HG02852 (cell line): ENCODE data around the gene RPRD1B.

Experiments
- ATAC-seq: cut with Tn5 transposase; IDR thresholded peaks from one replicate; pipeline ENCODE4 v1.9.1; 2021; ENCODE audit warnings: mild to moderate bottlenecking, moderate library complexity; ENCODE audit not compliant: unreplicated experiment

Gene RPRD1B, protein sequence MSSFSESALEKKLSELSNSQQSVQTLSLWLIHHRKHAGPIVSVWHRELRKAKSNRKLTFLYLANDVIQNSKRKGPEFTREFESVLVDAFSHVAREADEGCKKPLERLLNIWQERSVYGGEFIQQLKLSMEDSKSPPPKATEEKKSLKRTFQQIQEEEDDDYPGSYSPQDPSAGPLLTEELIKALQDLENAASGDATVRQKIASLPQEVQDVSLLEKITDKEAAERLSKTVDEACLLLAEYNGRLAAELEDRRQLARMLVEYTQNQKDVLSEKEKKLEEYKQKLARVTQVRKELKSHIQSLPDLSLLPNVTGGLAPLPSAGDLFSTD

DNA sequence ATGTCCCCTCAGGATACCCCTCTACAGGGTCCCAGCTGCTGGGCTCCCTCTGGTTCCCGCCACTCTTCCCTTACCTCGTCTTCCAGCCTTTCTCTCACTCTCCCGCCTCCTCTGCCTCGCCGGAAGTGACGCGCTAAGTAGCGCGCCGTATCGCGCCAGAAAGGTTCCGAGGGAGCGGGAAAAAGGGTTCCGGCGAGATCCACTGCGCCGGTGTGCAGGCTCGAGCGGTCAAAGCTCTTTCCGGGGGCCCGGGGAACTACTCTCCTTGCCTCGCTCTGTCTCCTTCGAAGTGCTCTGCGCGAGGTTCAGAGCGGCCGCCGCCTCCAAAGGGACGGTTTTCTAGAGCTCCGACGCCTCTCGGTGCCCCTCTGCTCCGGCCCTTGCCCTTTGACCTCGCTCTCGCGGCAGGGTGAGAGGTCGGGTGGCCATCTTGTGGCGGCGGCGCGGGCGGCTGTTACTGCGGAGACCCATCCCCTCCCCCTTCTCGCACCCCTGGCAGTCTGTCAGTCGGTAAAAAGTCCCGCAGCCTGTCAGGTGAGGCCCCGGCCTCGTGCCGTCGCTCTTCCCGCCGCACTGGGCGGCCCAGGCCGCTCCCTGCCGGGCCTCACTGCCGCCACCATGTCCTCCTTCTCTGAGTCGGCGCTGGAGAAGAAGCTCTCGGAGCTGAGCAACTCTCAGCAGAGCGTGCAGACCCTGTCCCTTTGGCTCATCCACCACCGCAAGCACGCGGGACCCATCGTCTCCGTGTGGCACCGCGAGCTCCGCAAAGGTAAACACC lies at the start of gene RPRD1B, which contains the start of gene TTI1:
TSS of gene RPRD1B (plus strand) at position 417 of the 778 bp plus-strand sequence. CDS start at position 619, 202 bp downstream.
TSS of gene TTI1 (minus strand) at position 127 of the 778 bp plus-strand sequence. CDS start 19,640 bp downstream, outside the sequence.
- ATAC-seq, result peak; percentile 83

DNA sequence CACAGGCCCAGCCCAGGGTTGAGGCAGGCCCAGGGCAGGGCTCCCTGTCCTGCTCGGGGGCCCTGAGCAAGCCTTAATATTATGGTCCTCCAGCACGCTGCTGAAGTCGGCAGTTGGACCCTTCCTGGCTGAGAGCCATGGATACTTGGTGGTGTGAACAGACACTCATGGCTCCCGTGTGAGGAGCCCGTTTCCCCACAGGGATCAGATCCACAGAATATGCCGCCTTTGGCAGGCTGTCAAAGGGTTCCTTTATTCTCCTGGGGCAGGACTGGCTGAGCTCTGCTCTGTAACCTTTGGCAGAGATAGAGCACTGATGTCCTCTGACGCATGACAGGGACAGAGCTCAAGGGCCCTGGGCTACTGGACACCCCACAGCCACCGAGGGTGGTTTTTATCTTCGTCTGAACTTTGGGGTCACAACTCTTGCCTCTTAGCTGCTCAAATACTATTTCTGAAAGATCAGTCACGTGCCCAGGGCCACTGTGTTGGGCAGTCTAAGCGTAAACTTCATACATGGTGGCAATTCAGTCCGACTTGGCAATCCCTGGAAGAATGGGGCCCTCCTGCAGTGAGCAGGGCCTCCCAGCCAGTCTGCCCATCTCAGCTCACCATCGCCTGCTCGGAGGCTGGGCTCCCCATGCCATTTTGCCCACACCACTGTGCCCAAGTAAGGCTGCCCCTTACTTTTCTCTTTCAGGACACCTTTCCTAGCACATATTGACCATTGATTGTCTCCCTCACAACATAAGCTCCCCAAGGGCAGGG lies 49.3 kb upstream of the RPRD1B start:
- no peak for ATAC-seq

DNA sequence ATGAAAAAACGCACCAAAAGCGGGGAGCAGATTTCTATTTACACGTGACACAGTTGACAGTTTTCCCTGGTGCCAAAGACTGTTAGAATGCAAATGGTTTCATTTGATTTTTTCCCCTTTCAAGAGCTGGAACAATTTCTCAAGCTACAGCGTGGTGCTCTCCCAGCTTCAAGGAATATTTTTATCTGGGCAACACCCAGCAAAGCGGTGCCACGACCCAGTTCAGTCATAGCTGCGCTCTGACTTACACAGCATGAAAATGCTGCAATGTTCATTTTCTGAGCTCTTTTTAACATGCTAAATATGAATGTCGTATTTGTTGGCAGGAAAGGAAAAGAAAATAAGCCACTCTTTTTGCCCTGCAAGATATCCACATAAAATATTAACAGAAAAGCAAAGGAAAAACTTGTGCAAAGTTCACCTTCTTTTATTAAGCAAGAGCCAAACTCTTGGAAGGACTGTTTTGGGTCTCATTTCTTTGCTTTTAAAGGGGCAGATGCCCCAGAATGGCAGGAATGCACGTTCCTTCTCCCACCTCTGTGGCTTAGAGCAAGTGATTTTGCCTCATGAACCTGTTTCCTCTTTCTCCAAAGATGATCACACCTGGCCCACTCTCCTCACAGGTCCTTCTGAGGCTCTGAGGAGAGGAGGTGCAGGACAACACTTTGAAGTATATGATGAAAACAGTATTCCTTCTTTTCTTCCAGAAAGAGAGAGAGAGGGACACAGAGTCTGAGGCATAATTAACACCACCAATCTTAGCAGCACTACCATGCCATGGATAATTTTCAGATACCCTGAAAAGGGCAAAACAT lies 47.3 kb upstream of the RPRD1B start:
- no peak for ATAC-seq

DNA sequence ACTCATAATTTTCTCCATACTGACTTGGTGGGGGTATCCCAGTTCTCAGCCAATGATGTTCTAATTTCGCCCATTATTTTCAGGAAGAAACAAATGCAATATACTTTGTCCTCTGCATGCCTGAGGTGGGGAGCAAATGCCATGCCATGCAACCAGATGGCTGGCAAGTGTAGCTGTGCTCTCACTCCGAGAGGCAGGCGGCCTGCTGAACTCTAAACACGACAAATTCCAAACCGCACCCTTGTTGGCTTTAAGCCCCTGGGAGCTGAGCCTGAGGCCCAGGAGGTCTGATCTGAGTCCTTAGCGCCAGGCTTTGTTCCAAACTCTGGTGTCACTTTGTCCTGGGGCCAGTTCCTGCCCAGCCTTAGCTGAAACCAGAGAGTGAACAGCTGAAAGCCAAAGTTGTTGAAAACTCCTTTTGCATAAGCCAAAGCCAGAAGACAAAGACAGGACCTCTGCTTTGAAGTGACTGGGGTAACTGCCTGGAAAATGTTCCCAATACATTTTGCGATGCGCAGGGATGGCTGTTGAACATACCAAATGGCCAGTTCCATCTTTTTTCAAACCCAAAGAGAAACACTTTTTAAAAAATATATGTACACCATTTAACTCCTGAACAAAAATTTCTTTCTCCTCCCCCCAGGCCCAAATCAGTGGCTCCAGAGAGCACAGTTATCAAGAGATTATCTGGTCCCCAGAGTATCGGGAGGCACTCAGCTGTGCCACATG lies 46.5 kb upstream of the RPRD1B start:
- ATAC-seq, result no peak

DNA sequence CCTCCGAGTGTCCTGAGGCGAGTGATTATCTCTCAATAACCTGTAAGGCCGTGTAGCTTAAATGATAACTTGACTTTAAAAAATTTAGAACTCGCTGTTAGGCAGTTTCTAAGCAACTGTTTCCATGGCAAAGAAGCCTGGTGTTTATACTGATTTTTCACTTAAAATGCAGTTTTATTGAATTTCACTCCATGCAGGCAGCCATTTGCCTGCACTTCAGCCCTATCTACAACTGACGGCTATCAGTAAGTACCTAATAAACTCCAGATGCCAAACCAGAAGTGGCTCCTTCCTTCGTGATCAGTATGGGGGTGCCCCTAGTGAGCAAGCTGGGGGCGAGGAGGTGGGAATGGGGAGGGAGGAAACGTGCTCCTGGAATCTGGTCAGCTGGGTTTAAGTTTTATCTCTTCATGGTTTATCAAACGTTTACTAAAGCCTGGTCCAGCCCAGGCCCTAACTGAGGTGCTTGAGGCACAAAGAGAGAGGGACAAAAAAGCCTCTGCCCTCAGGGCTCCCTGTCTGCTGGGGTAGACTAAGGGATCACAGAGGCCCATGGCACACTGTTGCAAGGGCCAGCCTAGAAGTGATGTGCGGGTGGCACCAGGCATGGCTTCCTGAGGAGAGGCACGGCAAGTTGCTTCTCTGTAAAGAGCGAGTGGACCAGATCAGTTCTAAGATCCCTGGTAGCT lies 45.8 kb upstream of the RPRD1B start:
- no peak for ATAC-seq

DNA sequence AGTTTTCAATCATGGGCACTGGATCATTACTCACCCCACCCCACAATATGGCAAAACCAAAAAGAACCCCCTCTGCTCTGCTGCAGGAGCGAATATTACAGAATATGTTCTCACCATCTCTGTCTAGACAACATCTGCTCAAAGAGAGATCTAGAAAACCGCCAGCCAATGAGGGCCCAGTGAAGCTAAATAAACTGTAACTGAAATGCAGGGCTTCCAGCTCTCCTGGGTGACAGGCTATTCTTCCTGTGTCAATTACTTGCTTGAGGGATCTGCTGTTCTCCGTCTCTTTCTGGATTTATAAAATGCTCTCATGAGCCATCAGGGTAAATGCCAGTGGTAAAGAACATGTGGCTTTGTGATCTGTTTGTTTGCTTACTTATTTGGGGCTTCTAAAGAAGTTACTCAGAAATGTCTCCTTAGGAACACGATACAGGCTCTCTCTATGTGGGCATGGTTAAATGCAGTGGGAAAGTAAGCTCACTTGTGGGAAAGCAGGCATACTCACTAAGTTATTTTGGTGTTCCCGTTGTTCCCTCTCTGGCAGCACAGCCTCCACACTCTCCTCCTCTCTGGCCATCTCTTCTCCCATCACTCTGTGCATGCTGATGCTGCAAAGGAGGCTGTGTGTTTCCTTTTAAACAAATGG lies 45.1 kb upstream of the RPRD1B start:
- ATAC-seq, result no peak

DNA sequence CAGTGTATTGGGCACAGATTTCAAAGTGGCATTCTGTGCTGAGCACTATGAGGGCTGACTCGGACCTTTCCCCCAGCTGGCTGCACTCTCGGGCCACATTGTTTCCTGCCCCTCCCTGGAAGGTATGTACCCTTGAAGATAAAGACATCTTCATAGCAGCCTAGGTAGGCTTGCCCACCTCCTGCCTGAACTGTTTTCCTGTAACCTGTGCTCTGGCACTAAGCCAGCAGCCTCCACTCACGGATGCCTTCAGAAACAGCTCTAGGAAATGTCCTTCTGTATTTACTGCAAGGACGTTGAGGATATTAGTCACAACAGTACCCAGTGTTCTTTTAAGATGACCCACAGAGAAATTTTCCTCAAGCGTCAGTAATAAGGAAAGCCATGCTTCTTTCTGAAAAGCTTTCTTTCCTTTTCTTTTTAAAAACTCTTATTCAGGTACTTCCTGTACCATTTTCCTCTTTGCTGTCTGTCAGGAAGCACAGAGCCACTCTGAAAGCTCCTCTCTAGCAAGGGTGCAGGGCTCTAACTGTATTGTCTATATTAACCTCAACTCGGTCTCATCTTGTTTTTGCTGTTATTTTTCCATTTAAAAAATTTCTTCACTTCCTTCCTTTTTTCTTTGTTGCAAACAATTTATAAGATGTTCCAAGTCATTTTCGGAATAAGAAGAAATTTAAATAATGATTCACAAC lies 43.8 kb upstream of the RPRD1B start:
- no peak for ATAC-seq

DNA sequence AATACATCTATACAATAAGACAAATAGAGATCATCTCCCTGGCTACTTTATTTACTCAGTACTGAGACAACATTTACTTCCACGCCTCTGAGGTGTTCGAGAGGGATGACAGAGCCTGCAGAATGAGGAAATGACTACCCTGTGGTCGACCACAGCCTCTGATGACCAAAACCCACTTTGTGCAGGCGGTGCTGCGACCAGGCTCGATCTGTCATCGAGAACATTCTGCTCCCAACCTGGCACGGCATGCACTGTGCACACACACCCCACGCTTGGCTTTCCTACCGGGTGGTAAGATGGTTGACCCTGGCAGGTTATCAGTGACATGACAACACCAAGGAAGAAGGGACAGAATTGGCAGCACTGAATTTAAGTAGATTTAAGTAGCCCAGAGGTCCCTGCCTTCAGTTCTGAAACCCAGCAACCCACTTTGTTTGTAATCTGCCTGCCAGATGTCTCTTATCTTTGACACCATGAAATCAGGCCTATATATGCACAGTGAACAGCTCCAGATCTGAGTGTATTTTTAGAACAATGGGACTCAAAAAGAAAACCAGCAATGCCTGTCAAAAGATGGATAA lies 42.9 kb upstream of the RPRD1B start:
- peak; percentile 94 for ATAC-seq

DNA sequence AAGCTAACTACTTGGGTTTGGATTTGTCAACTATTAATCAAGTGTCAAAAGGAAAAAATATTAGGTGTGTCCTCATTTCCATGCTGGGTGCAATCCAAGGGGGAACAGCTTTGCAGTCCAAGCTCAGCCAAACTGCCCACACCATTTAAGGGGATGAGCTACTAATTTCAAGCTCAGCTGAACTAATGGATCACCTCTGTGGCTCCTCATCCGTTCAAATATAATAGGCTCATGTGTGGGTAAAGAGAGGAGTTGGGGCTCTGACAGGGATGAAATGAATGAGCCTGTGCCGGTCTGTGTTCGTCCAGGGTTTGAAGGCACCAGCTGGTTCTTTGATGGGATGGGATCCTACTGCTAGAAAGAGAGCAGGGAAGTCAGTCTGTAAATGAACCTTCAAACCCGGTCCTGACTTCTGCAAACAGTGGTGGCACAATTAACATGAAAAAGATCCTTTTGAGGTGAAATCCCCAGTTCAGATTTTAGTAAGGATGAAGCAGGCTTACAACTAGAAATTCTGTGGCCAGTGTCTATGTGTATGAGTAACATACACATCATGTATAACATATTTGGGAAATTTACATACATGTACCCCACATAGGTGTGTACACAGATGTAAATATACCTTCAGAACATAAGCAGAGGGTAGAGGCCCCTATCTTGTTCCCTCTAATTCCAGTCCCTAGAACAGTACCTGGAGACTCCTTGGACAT lies 42.2 kb upstream of the RPRD1B start:
- no peak for ATAC-seq

DNA sequence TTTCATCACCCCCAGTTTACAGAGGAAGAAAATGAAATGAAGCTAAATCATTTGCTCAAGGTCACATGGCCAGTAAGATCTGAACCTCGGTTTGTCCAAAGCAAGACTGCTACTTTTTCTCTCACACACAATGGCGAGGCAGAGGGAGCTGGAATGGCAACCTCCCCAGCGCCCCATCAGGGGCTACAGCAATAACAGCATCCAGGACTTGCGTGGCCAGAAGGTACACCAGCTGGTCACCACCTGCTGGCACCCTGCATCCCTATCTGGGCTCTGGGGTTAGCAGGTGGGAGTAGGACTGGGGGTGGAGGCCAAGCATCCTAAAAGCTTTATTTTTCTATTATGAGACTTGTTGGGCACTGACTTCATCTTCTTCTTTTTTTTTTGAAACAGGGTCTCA lies 41.6 kb upstream of the RPRD1B start:
- ATAC-seq, result no peak

DNA sequence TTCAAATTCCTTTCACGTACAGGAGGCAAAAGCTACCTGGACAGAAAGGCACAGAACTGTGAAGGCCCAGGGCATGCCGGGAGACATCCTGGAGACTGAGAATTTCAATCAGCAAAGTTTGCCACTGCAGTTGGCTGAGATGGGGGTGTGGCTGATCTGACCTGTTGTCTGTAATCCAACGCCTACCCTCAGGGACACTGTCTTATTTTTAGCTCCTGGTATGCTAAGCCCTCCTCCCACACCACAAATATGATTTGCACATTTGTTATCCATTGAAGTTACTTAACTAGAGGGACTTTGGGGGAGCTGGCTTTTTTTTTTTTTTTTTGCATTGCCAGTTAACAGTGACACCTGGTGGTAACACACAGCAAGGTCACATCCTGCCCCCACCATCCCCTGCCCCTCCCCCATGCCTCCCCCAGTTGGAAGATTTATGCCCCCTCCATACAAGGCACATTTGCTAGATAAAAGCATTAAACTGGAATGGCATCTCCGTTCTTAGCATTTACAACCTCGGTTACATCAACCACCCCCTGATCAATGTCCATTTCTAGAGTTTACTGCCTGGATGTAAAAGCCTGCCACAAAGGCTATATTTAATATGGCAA lies 40.6 kb upstream of the RPRD1B start:
- no peak for ATAC-seq

DNA sequence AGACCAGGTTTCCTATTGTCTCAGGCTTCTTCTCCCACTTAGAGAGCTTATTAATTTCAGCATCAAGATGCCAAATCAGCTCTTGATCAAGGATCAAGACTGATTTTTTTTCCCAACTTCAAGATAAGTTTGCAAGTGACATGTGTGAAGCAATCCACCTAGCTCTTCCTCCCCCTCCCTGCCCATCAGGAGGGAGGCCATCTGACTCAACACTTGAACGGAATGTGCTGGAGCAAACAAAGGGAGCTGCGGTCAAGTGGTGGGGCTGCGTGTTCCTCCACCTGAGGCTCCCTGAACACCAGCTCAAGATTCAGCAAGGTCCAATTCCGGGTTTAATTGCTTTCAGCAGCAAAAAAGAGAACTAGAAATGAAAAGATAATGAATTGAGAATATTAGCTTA lies 39.0 kb upstream of the RPRD1B start:
- ATAC-seq, result no peak

DNA sequence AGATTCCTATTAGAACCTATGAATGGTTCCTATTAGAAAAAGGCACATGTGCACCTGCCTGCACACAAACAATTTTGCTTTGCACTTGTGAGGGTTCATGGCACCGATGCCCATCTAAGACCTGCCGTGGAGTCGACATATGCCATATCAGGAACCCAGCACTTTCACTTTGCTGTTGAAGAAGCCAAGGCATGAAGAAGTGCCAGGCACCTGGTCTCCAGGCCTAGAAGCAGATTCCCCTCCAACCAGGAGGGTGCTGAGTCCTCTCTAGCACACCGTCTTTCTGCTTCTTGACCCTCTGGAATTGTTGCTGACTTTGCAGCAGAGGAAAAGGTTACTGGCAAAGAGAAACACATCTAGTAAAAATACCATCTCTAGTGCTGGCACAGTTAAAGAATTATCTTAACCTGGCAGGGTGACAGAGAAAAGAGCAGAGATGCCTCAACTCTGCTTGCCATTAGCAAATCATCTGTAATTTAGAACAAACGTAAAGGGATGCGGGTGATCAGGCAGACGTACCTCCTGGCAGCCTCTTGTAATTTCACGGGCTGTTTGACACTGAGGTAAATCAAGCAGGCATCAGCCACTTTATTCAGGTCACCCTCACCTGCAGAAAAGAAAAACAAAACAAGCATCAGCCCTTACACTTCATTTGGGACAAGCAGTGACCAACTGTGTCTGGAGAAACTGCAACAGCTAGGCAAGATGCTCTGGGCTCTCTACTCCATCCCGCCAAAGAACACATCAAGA lies 37.5 kb upstream of the RPRD1B start:
- no peak for ATAC-seq

DNA sequence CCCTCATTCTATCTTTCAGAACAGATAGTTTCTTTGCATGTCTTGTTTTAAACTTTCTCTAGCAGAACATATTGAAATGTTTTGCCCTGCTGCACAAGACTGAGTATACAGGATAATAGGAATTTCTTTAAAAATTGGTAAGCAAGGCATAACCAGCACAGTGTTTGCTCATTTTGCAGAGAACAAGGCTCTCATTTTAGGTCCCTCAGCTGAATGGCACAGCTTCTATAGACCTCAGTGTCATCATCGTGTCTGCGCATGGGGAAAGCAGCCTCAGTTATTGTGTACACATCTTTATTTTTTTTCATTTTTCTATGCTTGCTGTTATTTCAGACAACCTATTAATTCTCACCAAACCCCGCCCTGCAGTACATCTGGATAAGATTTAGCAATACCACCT lies 36.0 kb upstream of the RPRD1B start:
- no peak for ATAC-seq

DNA sequence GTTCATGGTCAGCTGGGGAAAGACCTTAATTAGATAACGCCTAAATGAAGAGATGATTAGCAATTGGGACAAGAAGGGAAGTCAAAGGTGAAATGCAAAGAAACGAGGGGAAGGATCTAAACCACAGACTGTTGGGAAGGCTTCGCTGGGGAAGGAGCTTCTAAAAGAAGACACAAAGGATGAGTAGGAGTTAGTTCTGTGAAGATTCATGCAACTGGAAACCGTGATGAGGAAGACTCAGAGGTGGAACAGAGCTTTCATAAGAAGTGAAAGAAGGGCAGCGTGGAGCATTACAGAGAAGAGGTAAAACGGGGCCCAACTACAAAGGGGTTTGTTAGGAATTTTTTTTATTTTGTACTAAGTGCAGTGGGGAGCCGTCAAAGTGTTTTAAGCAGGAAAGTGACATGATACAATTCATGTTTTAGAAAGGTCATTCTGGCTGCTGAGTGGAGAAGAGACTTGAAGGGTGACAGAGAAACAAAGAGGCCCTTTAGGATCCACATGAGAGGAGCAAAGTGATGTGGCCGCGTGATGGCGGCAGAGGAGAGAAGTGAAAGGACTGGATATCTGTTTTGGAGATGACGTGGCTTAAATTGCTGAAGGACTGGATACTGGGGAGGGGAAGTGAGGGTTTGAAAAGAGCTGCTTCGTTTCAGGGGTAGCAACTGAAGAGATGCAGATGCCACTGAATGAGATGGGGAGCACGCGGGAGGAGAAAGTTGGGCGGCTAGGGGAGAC lies 33.9 kb upstream of the RPRD1B start:
- no peak for ATAC-seq
